ENCODE data around the gene WFIKKN1.
A peak's percentile ranks its signal among the peaks of the same experiment; 100 is the strongest.

DNA sequence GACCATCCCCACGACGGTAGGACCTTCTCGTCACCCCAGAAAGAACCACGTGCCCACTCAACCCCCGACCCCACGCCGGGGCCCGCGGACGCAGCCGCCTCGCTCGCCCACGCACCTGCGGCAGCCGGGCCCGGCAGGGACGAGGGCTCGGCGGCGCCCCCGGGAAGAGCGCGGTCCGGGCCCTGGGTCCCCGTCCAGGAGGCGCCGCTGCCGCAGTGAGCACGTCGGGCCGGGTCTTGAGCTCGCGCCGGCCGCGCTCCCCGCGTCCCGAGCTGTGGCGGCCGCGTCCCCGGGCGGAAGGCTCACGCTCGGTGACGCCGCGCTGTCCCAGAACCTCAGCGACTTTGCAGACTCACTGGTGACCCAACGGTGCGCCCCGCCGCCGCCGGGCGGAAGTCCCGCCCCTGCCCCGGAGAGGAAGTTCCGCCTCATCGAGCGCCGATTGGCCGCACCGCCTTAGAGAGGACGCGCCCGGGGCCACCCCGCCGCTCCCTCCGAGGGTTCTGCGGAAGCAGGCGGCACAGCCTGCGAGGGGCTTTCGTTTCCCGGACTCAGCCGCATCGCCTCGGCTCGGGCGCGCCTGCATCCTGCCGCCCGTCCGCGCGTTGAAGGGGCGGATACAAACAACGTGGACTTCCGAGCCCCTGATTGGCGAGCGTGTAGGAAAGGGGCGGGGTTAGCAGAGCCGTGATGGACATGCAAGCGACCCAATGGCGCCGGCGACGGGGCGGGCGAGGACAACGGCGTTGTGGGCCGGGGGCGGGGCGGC, 41.7 kb upstream of the WFIKKN1 start:
- TF ChIP-seq SUZ12 (IDR thresholded peaks at IDR 0.05): no peak
- no peak for TF ChIP-seq TARDBP (IDR thresholded peaks at IDR 0.05)
- no peak for TF ChIP-seq FOXM1 (IDR thresholded peaks at IDR 0.05; ENCODE audit: borderline replicate concordance)
- TF ChIP-seq CTBP1 (IDR thresholded peaks at IDR 0.05; ENCODE audit: borderline replicate concordance): no peak
- TF ChIP-seq SP1 (IDR thresholded peaks at IDR 0.05): no peak
- no peak for TF ChIP-seq BHLHE40 (IDR thresholded peaks at IDR 0.05; ENCODE audit: borderline replicate concordance)
- TF ChIP-seq NFRKB (IDR thresholded peaks at IDR 0.05): no peak
- no peak for TF ChIP-seq L3MBTL2 (conservative IDR thresholded peaks at IDR 0.05)
- TF ChIP-seq LEF1 (IDR thresholded peaks at IDR 0.05; ENCODE audit: borderline replicate concordance): peak; percentile 63; the same call in 1 of the 2 replicates
- TF ChIP-seq FOXK2 (IDR thresholded peaks at IDR 0.05): no peak
- TF ChIP-seq ELF4 (IDR thresholded peaks at IDR 0.05): no peak
